ENCODE results near the gene TRPM1.

The TRPM1 gene

GRCh38 chr15:31077181-31077580 is 24.3 kb downstream of the TRPM1 start:
- DNase-seq (ENCODE audit: extremely low read depth, low read depth), result no peak
- TF ChIP-seq, protein P1, sequence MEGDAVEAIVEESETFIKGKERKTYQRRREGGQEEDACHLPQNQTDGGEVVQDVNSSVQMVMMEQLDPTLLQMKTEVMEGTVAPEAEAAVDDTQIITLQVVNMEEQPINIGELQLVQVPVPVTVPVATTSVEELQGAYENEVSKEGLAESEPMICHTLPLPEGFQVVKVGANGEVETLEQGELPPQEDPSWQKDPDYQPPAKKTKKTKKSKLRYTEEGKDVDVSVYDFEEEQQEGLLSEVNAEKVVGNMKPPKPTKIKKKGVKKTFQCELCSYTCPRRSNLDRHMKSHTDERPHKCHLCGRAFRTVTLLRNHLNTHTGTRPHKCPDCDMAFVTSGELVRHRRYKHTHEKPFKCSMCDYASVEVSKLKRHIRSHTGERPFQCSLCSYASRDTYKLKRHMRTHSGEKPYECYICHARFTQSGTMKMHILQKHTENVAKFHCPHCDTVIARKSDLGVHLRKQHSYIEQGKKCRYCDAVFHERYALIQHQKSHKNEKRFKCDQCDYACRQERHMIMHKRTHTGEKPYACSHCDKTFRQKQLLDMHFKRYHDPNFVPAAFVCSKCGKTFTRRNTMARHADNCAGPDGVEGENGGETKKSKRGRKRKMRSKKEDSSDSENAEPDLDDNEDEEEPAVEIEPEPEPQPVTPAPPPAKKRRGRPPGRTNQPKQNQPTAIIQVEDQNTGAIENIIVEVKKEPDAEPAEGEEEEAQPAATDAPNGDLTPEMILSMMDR (IDR thresholded peaks at IDR 0.05; ENCODE audit: low read depth, low read length), result no peak

- TF ChIP-seq, protein P1 (IDR thresholded peaks at IDR 0.05; ENCODE audit: low read depth, low read length), result no peak
- DNase-seq (ENCODE audit: extremely low read depth, low read depth), result no peak
Measured at GRCh38 chr15:31074321-31074720, 27.2 kb downstream of the TRPM1 start.

DNA sequence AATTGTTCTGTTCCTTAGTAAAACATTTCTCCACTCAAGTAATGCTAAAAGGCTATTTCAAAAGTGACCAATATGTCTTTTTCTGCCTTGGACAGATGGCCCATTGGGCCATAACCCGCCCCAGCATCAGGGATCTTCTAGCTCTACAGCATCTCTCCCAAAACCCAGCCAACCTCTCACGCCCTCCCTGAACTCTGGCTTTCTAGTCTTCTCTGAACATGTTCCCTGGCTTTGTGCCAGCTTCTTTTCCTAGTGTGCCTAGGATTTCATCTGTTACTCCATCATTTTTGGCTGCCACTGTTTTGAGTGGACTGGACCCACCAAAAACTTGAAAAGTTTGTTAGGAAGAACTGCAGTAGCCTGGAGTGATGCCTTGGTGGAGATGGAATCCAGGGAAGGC is 30.7 kb downstream of the TRPM1 start:
- DNase-seq (ENCODE audit: extremely low read depth, low read depth), result no peak
- TF ChIP-seq, protein P1 (IDR thresholded peaks at IDR 0.05; ENCODE audit: low read depth, low read length), result no peak

- TF ChIP-seq, protein P1 (IDR thresholded peaks at IDR 0.05; ENCODE audit: low read depth, low read length), result no peak
- no peak for DNase-seq (ENCODE audit: extremely low read depth, low read depth)
Measured at GRCh38 chr15:31069360-31070000, 32.0 kb downstream of the TRPM1 start.

DNA sequence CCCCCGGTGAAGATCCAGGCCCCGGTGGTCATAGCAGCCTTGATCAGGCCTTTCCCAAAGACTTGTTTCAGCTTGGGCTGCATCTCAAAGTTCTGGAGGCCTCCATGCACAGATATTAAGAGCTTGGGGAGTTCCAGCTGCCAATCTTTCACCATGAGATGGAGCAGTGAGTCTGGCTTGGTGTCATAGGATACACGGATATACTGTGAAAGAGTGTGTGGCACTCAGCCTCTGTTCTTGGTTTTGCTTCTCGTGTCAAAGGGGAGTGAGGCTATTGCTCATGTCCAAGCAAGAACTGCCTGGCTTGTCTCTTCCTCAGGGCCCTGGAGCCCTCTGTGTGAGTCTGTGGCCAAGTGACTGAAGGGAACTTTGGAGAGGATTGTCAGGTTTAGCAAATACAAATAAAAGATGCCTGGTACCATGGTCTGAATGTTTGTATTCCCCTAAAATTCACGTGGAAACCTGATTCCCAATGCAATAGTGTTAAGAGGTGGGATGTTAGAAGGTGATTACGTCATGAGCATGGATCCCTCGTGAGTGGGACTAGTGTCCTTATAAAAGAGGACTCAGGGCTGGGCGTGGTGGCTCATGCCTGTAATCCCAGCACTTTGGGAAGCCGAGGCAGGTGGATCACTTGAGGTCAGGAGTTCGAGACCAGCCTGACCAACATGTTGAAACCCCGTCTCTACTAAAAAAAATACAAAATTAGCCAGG is 33.5 kb downstream of the TRPM1 start:
- DNase-seq (ENCODE audit: extremely low read depth, low read depth), result no peak
- TF ChIP-seq, protein P1 (IDR thresholded peaks at IDR 0.05; ENCODE audit: low read depth, low read length), result no peak

DNA sequence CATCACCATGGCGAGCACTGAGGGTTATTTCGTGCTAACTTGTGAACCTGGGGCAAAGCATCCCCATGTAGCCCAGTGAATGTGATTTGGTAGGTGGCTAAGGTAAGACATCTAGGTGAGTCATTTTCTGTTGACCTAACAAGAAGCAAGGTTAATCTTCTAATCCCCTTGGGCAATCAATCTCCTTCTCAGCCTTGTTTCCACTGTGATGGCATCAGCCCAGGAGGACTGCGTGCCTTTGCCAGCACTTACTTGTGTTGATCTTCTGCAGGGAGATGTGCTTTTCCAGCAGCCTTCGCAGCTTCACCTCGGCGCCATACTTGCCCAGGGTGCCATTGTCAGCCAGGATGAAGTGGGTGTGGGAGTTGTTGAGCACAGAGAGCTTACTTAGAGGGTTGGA is 35.7 kb downstream of the TRPM1 start:
- TF ChIP-seq, protein P1 (IDR thresholded peaks at IDR 0.05; ENCODE audit: low read depth, low read length), result no peak
- DNase-seq (ENCODE audit: extremely low read depth, low read depth), result no peak

- TF ChIP-seq, protein P1 (IDR thresholded peaks at IDR 0.05; ENCODE audit: low read depth, low read length), result no peak
- DNase-seq (ENCODE audit: extremely low read depth, low read depth), result no peak
Measured at GRCh38 chr15:31062911-31063310, 38.6 kb downstream of the TRPM1 start.

All from AG09319 (cell line).